Large intestine (tissue), 3 donors: Measurements from ENCODE around the gene C17orf107. TPM values are rescaled to one million over a fixed set of nuclear protein-coding genes. Genes with fewer than 3 reads are reported as not detected.
A peak's percentile ranks its signal among the peaks of the same experiment; 100 is the strongest.
"Not testable (repeated sequence)": the region's sequence is repeated elsewhere in the genome, so short reads cannot be mapped to it uniquely, and the experiment has no call there.

ENCODE experiments used
- DNase-seq, 2 donors: peaks; one replicate each; pipeline versions ENCODE4 v3.0.0 to v3.0.0-alpha.2; 2013
- H3K27ac ChIP-seq: one replicate; pipeline ENCODE4 v1.5.1; 2013; ENCODE audit warnings: low read length
- H3K27me3 ChIP-seq: 2 replicates; pipeline ENCODE4 v1.6.1; 2013; ENCODE audit warnings: low read length; ENCODE audit not compliant: control insufficient read depth, insufficient read depth
- H3K36me3 ChIP-seq: 2 replicates; pipeline ENCODE4 v1.6.1; 2013; ENCODE audit warnings: low read length; ENCODE audit not compliant: control insufficient read depth, insufficient read depth
- H3K4me1 ChIP-seq: one replicate; pipeline ENCODE4 v1.6.1; 2013; ENCODE audit warnings: low read length; ENCODE audit not compliant: control insufficient read depth, insufficient read depth
- H3K4me3 ChIP-seq: one replicate; pipeline ENCODE4 v1.5.1; 2013; ENCODE audit warnings: low read length
- H3K9me3 ChIP-seq: one replicate; pipeline ENCODE4 v1.6.1; 2013; ENCODE audit warnings: mild to moderate bottlenecking, low read depth, low read length, moderate library complexity; ENCODE audit not compliant: control insufficient read depth
- WGBS: methylation state at CpG from one replicate; pipeline ENCODE4 v1.1.5; 2013; ENCODE audit warnings: low lambda C conversion rate; ENCODE audit not compliant: insufficient coverage; 5-methylcytosine and 5-hydroxymethylcytosine counted together
- polyA plus RNA-seq: library from polyadenylated mRNA; unstranded; fragments of 120-200 nt; gene quantifications from one replicate; pipeline ENCODE4 v1.2.1, GENCODE V29; 2013

Gene C17orf107
- polyA plus RNA-seq, 1 donor = 2.1 TPM

DNA sequence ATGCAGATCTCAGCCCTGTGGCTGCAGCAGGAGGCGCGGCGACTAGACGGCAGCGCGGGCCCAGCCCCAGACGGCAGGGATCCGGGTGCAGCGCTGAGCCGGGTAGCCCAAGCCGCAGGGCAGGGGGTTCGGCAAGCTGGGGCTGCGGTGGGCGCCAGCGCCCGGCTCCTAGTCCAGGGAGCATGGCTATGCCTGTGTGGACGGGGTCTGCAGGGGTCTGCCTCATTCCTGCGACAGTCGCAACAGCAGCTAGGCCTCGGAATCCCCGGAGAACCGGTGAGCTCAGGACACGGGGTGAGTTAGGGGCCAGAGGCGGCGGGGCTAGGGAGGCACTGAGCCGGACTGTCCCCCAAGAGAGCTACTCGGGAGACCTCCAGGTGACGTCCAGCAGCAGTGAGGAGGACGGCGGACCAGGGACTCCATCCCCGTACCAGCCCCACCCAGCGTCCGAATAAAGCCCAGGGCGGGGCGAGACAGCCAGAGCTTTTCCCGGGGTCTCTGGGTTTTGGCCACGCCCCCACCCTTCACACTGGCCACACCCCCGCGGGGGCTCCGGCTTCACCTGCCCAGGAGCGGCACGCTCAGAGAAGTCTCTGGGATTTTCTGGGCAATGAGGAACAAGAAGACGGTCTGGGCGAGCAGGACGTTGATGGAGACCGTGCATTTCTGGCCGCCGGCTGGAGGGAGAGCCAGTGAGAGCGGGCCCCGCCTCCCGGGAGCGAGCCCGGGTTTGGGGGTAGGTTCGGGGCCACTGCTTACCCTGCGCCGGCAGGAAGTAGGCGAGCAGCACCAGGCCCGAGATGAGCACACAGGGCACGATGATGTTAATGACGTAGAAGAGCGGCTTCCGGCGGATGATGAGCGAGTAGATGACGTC is 1.1 kb downstream of the C17orf107 start:
- WGBS = no CpG with 5 or more reads among the region's 65 CpGs
- DNase-seq = peak; percentile 53 to 58
- peaks cover 17% of the 10 kb centered on the region for H3K9me3 ChIP-seq
- peak overlapping the region; percentile 2 for H3K27ac ChIP-seq
- H3K4me1 ChIP-seq = peaks cover 32% of the 10 kb centered on the region
- peaks cover 22% of the 10 kb centered on the region for H3K36me3 ChIP-seq
- peaks cover 32% of the 10 kb centered on the region for H3K27me3 ChIP-seq
- peak overlapping the region; percentile 58 for H3K4me3 ChIP-seq

DNA sequence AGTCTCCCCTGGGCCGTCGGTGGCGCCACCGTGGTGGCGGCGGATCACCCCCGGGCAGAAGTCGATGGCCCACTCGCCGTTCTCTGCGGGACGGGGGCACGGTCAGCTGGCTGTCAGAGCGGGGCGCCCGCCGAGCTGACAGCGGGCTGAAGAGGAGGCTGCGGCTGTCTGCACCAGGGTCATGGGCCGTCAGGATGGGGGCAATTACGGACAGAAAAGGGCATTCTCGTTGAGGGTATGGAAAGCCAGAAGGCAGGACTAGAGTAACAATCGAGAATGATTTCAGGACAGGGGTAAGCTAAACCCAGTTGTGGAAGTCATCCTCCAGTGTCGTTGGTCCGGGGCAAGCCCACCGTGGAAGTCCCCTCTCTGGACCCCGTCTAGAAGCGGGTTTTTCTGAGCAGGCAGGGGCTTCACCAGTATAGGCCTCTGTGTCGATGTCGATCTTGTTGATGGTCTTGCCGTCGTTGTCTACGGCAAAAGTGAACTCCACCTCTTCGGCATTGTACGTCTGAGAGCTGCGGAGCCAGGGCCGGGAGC is 1.8 kb downstream of the C17orf107 start:
- DNase-seq = no peak
- peak overlapping the region; percentile 2 for H3K27ac ChIP-seq
- H3K4me3 ChIP-seq = peak overlapping the region; percentile 58
- peaks cover 32% of the 10 kb centered on the region for H3K4me1 ChIP-seq
- H3K9me3 ChIP-seq = peaks cover 17% of the 10 kb centered on the region
- peaks cover 32% of the 10 kb centered on the region for H3K27me3 ChIP-seq
- no CpG with 5 or more reads among the region's 37 CpGs for WGBS
- peaks cover 15% of the 10 kb centered on the region for H3K36me3 ChIP-seq

DNA sequence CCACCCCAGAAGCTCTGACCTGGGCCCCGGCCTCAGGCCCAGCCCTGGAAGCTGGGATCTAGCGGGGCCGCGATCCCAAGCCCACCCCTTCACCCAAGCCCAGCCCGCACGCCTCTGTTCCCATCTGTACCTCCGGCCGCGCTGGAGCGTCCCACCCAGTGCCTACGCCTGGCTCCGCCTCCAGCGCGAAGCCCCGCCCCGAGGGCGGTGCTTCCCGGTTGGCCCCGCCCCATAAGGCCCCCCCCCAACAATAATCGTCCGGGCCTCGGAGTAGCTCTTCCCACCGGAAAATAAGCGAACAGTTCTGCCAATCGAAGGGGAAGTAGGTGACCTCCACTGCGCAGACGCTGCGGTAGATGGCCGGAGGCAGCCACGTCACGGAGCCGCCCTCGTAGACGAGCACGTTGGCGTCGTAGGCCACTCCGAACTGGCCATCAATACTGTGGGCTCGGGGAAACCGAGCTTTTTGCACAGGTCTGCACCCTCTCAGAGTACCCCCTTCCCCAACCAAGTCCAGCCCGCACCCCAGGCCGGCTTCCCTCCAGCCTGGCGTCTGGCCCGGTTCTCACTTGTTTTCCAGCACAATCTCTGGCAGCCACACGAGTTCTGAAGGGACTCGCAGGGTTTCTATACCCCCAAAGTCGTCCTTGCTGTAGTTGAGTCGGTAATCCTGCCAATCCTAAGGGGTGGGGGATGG is 2.5 kb downstream of the C17orf107 start:
- H3K27me3 ChIP-seq = peaks cover 32% of the 10 kb centered on the region
- peak overlapping the region; percentile 21 for H3K27ac ChIP-seq
- peak overlapping the region; percentile 58 for H3K4me3 ChIP-seq
- peaks cover 9% of the 10 kb centered on the region for H3K36me3 ChIP-seq
- no CpG with 5 or more reads among the region's 48 CpGs for WGBS
- peaks cover 17% of the 10 kb centered on the region for H3K9me3 ChIP-seq
- peaks cover 32% of the 10 kb centered on the region for H3K4me1 ChIP-seq
- no peak for DNase-seq

- no peak for DNase-seq
- Histone ChIP-seq H3K36me3 (peaks cover 2% of the 10 kb centered on the region), H3K9me3 (peaks cover 17% of the 10 kb centered on the region), H3K4me1 (peaks cover 32% of the 10 kb centered on the region), H3K27me3 (peaks cover 32% of the 10 kb centered on the region), H3K27ac (no peak overlapping the region), H3K4me3 (no peak overlapping the region)
- 50% methylated on average over 1 of the region's 8 CpGs for WGBS
These were observed 3.2 kb downstream of the C17orf107 start for GRCh38 chr17:4902540-4902939.

DNA sequence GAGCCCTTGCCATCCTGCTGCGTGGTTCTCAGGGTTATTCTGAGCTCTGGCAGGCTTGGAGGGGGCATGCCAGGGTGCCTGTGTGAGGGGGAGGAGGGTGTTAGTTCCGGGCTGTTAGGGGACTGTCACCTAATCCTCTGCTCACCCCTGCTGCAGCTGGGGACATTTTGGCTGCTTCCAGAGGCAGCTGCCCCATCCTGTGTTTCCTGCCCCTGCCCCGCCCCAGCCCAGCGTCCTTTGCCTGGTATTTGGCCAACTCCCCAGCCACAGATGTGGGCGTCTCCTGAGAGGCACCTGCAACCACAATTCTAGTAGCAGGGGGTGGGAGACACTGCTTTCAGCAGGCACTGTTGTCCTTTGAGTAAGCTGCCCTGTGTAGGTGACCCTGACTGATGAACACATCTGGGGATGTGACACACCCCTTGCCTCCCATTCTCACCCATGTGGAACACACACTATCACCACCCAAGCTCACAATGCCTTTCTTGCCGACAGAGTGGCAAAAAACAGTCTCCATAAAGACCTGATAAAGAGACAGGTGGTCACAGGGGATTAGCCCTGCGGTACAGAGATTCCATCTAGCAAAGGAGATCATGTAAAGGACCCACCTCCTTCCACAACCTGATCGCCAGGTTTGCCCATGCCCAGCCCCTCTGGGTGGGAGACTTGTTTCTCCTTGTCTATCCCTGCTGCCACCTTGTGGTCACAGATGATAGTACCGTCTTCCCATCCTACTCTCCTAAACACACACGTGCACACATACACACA is 3.9 kb downstream of the C17orf107 start, which contains the start of gene CHRNE:
Gene CHRNE, minus strand, starts transcription at position 48 of the 768 bp plus-strand sequence. Its CDS starts 35 bp downstream, at position 13.
- peaks cover 32% of the 10 kb centered on the region for H3K4me1 ChIP-seq
- H3K9me3 ChIP-seq = peaks cover 17% of the 10 kb centered on the region
- 0% methylated on average over 1 of the region's 10 CpGs for WGBS
- peaks cover 32% of the 10 kb centered on the region for H3K27me3 ChIP-seq
- H3K36me3 ChIP-seq = no peaks in the 10 kb centered on the region
- DNase-seq = peak; percentile 83
- H3K4me3 ChIP-seq = peak within 1 kb of the TSS; percentile 2
- peak within 1 kb of the TSS; percentile 21 for H3K27ac ChIP-seq

- H3K9me3 ChIP-seq, H3K4me3 ChIP-seq, H3K36me3 ChIP-seq, H3K27me3 ChIP-seq, H3K27ac ChIP-seq, DNase-seq: not testable (repeated sequence)
- H3K4me1 ChIP-seq = peaks cover 18% of the 10 kb centered on the region
These were observed 7.3 kb downstream of the C17orf107 start for GRCh38 chr17:4906642-4907041.

GRCh38 chr17:4908301-4908700 is 9.0 kb downstream of the C17orf107 start:
- H3K9me3 ChIP-seq = no peaks in the 10 kb centered on the region
- no peaks in the 10 kb centered on the region for H3K27me3 ChIP-seq
- DNase-seq = no peak
- no CpG with 5 or more reads among the region's 10 CpGs for WGBS
- no peak overlapping the region for H3K27ac ChIP-seq
- no peak overlapping the region for H3K4me3 ChIP-seq
- no peaks in the 10 kb centered on the region for H3K36me3 ChIP-seq
- peaks cover 12% of the 10 kb centered on the region for H3K4me1 ChIP-seq

GRCh38 chr17:4908711-4909496 is 9.6 kb downstream of the C17orf107 start:
- peak; percentile 81 to 86 for DNase-seq
- peaks cover 16% of the 10 kb centered on the region for H3K4me1 ChIP-seq
- H3K36me3 ChIP-seq = no peaks in the 10 kb centered on the region
- no peaks in the 10 kb centered on the region for H3K27me3 ChIP-seq
- no peaks in the 10 kb centered on the region for H3K9me3 ChIP-seq
- WGBS = no CpG with 5 or more reads among the region's 20 CpGs
- H3K4me3 ChIP-seq = no peak overlapping the region
- peak overlapping the region; percentile 75 for H3K27ac ChIP-seq

- DNase-seq = peak in 1 of 2 donors; percentile 71
- Histone ChIP-seq H3K4me1 (peaks cover 21% of the 10 kb centered on the region), H3K27ac (peak overlapping the region; percentile 43), H3K4me3 (no peak overlapping the region), H3K9me3 (no peaks in the 10 kb centered on the region), H3K36me3 (no peaks in the 10 kb centered on the region), H3K27me3 (no peaks in the 10 kb centered on the region)
- 0% methylated on average over 1 of the region's 1 CpG for WGBS
These were observed 14.7 kb downstream of the C17orf107 start for GRCh38 chr17:4913994-4914393.
